ENCODE results near the gene RHOBTB1.

DNA sequence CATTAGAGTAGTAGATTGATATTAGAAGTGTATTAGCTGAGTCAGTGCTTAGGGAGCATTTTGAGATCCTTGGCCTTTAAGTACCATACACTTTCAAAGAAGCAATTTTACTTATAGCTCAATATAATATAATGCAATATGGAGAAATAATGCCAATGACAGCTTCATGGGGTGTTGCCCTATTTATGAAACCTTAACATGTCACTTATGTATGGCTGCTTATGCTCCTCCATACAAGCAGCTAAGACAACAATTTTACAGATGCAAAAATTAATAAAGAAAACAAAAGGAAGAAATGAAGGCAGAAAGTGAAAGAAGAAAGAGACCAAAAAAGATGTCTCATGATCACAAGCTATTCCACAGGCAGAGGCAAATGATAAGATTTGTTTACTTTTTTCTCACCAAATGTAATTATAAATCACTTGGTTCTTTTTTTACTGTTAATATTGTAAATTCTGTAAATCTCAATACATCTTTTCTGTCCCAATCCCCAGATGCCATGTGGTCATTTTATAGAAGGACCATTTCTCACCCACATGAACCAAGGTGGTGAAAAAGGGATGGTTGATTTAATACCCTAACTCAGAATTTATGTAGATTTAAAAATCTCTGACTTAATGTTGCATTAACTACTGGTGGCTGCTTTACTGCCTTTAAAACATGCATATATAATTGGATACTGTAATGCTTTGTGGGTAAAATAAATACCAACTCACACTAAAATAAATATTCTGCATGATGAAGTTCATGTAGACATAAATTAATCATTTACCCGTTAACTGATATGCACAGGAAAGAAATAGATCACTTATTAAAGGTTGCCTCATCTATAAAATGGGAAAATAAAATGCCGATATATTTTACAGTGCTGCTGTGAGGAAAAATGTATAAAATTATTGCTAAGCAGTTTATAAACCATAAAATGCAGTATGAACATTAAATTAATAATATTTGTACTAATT is 33.5 kb upstream of the RHOBTB1 start:
- TF ChIP-seq TAF1 (IDR thresholded peaks at IDR 0.05; ENCODE audit: borderline replicate concordance, insufficient read depth, low read length) = no peak
- TF ChIP-seq, protein P1, sequence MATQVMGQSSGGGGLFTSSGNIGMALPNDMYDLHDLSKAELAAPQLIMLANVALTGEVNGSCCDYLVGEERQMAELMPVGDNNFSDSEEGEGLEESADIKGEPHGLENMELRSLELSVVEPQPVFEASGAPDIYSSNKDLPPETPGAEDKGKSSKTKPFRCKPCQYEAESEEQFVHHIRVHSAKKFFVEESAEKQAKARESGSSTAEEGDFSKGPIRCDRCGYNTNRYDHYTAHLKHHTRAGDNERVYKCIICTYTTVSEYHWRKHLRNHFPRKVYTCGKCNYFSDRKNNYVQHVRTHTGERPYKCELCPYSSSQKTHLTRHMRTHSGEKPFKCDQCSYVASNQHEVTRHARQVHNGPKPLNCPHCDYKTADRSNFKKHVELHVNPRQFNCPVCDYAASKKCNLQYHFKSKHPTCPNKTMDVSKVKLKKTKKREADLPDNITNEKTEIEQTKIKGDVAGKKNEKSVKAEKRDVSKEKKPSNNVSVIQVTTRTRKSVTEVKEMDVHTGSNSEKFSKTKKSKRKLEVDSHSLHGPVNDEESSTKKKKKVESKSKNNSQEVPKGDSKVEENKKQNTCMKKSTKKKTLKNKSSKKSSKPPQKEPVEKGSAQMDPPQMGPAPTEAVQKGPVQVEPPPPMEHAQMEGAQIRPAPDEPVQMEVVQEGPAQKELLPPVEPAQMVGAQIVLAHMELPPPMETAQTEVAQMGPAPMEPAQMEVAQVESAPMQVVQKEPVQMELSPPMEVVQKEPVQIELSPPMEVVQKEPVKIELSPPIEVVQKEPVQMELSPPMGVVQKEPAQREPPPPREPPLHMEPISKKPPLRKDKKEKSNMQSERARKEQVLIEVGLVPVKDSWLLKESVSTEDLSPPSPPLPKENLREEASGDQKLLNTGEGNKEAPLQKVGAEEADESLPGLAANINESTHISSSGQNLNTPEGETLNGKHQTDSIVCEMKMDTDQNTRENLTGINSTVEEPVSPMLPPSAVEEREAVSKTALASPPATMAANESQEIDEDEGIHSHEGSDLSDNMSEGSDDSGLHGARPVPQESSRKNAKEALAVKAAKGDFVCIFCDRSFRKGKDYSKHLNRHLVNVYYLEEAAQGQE (IDR thresholded peaks at IDR 0.05; ENCODE audit: insufficient read depth in 1 of 2, low read depth in 2 of 2, low read length in 2 of 2) = no peak
- no peak for TF ChIP-seq POLR2AphosphoS5 (IDR thresholded peaks at IDR 0.05; ENCODE audit: low read depth, low read length)
